ENCODE results near the gene COL18A1.

Gene COL18A1

DNA sequence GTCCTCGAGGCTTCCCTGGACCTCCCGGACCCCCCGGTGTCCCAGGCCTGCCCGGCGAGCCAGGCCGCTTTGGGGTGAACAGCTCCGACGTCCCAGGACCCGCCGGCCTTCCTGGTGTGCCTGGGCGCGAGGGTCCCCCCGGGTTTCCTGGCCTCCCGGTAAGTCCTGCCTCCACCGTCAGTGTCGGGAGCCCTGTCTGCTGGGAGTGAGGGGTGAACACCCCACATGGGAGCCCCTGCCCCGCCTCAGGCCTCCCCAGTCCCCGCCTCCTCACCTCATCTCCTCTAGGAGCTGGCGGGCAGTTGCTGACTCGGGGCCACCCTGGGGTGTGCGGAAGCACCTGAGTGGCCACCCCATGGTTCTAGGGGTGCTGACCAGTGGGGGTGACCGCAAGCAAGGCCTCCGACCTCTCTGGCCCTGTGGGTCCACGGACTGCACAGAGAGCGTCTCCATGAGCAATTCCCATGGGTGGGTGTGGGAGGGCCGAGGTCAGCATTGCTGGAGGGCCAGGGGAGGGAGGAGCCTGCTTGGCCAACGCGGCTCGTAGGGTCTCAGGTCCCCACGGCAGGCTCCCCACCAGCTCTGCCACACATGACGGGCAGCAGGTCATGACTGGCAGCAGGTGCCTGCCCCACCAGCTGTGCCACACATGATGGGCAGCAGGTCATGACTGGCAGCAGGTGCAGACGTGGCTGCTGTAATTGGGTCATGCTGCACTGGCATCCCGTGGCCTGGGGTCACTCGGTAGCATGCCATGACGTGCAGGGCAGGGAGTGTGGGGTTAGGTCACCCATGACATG is 75.9 kb downstream of the COL18A1 start:
- DNase-seq (ENCODE audit: low read depth): no peak

DNA sequence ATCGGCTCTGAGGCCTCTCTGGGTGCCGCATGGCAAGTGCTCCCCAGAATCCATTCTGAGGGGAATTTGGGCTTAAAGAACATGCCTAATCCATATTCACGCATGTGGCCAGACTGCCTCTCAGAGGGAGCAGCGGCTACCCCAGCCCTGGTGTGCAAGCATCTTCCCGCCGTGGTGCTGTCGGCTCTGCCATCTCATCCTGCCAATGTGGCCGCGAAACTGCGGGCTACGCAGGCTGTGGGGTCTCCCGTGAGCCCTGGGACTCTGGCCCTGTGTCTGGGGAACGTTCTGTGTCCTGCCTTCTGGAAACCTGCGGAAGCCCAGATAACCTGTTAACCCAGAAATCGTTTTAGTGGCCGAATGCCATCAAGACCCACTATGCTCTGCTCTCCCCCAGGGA is 76.6 kb downstream of the COL18A1 start:
- DNase-seq (ENCODE audit: low read depth): no peak

DNA sequence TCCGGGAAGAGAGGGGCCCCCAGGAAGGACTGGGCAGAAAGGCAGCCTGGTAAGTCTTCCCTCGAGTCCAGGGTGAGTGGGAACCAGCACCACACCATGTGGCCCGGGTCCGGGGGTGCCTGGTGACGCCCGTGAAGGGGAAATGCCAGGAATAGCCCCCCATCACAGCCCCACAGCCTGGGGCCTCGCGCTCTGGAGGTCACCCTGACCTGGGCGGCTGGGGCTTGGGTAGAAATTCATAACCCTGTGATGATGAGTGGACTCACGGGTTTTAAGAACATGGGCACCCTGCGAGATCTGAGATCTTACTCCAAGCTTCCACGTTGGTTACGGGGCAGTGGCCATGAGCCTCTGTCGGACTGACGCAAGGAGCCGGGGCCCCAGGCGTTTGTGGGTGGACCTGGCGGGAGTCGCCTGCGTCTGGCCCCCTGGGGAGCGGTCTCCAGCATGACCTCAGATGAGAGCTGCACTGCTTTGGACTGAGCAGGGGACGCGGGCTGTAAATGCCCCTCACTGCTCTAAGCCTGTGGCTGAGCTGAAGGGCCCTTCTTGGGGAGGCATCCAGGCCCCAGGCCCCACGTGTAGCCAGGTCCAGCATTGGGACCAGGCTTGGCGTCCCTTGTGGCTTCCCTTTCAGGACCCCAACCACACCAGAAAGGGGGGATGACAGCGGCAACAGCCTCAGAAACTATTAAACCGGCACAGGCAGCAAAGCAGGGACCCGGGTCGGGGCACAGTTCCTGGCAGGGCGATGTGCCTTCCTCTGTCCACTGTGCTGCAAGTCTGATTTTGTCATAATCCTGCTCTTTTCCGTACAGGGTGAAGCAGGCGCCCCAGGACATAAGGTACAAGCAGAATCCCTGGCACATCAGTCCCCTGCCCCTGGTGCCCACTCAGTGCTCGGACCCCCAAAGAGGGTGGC is 77.3 kb downstream of the COL18A1 start:
- DNase-seq (ENCODE audit: low read depth): no peak

DNA sequence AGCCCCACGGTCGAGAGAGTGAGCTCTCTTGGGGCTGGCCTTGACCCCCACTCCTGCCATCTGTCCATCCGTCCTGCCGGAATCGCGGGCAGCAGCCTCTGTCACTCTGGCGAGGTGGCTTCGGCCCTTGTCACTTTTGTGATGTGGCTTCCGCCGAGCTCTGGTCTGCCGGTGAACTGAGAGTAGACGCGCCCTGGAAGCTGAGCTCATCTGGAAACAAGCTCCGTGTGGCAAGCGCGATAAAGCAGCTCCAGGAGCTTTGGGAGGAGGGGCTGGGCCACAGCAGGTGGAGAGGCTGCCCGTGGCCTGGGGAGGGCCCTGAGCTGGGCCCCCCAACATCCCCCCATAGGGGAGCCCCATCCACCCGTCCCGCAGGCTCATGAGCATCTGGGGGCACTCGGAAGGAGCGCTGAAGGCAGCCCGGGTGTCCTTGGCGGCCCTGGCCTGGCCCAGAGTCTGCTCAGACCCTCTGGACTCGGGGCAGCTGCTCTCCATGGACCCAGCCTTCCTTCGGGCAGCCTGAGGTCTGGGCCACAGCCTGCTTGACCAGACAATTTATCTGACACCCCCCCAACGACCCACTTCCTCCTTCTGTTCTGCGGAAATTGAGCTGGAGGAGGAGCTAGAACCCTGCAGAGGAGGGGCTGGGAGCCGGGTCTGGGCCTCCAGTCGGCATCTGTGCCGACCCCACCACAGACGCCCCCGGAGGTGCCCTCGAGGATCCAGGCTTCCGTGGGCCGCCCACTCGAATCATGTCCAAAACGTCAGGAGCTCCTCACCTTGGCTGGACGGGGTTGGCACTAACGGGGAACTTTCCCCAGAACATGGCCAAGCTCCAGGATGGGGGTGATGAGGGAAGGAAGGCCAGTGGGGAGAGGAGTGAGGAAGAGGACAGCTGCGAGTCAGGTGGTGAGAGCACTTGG is 78.2 kb downstream of the COL18A1 start:
- DNase-seq (ENCODE audit: low read depth): no peak

DNA sequence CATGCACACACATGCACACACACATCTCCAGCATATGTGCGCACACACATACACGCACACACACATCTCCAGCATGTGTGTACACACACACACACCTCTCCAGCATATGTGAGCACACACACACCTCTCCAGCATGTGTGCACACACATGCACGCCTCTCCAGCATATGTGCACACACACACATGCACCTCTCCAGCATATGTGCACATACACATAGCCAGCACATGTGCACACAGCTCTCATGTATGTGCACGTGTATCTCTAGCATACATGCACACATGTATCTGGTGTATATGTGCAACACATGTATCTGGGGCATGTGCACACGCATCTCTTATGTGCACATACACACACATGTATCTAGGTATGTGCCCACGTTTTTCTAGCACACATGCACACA is 79.4 kb downstream of the COL18A1 start:
- DNase-seq (ENCODE audit: low read depth): no peak

DNA sequence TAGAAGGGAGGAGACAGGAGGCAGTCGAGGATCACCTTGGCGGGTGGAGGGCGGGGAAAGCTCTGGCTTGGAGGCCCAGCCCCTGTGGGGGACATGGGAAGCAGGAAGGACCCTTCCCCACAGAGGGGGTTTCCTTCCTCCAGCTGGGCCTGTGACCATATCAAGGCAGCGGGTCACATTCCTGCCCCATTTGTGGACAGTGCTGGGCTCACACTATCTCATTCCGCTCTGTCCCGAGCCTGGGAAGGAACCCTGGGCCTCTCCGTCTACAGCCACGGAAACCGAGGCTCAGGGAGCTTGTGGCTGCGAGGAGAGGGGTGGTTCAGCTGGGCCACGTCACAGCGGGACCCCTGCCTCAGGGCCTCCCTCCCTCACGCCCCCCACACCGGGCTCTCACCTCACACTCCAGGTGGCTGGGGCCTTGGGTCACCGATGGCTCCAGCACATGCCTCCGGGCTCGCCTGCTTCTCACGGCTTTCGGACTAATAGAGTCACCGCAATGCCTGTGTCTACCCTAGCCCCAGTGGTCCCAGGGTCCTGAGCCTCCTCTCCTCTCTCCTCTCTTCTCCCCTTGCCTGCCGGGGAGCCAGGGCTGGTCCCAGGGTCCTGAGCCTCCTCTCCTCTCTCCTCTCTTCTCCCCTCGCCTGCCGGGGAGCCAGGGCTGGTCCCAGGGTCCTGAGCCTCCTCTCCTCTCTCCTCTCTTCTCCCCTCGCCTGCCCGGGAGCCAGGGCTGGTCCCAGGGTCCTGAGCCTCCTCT is 80.9 kb downstream of the COL18A1 start:
- DNase-seq (ENCODE audit: low read depth): no peak

DNA sequence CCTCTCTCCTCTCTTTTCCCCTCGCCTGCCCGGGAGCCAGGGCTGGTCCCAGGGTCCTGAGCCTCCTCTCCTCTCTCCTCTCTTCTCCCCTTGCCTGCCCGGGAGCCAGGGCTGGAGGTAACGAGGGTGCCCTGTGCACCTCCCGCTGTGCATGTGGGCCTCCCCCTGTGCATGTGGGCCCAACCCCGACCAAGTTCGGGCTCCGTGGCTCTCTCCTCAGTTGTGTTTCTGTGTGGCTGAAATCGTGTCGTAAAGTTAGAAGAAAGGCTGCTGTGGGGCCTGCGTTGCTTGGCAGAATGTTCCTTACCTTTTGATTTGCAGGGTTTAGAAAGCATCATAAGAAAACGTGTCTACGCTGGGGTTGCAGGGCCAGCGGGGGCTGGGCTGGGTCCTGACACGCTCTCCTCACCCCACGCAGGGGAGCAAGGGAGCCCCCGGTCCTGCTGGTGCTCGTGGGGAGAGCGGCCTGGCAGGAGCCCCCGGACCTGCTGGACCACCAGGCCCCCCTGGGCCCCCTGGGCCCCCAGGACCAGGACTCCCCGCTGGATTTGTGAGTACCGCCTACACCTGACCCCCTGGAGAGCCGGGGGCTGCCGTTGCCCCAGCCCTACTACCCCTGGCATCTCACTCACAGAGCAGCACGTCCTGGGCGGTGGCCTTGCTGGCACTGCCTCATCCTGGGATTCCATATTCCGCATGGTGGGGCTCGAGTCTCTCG is 81.6 kb downstream of the COL18A1 start:
- DNase-seq (ENCODE audit: low read depth): no peak

DNA sequence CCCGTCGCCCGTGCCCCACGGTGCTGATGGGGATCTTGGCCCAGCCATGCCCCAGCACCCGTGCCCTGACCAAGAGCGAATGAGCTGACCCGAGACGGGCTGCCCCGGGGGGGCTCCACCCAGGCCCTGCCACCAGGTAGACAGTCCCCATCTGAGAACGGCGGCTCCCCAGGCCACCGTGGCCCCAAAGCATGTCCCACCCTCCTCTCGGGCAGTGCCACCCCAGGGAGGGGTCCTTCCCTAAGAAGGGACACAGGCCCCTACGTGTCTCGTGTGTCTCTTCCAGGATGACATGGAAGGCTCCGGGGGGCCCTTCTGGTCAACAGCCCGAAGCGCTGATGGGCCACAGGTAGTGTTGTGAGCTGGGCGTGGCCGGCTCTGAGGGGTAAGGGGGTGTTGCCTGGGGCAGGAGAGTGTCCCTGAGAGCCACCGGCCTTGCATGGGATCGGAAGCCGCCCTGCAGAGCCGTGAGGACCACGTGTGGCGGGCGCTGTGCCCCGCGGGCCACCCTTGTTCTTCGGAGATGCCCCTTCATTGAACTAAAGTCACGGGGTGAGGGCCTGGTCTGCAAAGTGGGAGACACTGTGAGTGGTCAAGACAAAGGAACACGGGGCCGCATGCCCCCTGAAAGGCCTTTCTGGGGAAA is 82.3 kb downstream of the COL18A1 start:
- no peak for DNase-seq (ENCODE audit: low read depth)

DNA sequence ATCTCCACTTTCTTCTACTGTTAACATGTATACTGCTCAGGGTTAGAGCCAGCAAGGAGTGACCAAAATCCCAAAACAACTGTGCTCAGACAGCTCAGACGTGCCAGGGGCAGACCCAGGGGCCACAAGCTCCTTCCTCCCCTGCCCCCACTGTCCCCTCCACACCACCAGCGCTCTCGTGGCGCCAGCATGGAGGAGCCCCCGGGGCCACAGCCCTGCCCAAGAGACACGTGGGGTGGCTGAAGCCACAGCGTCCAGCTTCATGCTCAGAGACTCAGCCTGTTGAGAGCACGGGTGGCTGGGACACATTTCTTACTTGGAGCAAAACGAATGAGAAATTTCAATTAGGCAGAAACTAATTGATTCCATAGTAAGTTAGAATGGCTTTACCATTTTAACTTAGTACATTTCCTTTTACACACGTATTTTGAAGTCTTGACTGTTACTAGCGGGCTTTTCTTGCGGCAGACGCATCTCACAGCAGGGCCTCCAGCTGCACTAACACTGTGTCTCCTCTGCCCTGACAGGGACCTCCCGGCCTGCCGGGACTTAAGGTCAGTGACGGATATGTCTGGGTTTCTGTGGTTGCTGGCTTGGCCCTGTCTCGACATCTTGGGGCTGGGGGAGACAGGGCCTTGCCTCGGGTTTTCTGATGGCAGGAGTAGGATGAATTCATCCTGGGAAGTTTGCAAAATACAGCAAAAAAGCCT is 83.1 kb downstream of the COL18A1 start:
- no peak for DNase-seq (ENCODE audit: low read depth)

DNA sequence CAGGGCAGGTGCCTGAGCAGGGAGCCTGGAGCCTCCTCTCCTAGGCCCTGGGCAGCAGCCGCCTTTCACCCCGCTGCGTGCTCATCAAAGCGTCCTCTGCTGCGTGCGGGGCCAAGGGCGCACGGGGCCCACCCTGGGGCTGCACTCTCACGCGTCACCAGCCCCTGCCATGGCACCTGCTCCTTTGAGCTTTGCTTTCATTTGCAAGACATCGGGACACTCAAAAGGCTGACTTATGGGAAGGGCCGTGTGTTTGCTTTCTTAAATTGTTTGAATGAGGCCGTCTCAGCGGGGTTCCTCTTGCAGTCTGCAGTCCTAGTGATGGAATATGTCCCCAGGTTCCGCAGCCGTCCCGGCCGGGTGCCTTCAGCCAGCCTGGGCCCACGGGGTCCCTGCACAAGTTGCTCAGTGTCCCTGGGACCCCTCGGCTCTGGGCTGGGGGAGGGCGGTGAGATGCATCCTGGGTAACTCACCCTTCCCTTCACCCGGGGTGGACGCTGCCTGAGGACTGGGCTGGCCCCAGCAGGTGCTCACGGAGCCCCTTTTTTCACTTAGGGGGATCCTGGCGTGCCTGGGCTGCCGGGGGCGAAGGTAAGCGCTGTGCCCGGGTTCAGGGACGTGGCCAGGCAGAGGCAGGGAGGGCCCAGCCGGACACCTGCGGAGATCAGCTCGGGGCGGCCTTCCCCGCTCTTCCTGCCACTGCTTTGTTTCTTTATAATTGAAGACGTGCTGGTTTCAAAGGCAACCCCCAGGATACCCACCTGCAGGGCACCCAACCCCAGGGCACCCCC is 84.2 kb downstream of the COL18A1 start:
- DNase-seq (ENCODE audit: low read depth): no peak

DNA sequence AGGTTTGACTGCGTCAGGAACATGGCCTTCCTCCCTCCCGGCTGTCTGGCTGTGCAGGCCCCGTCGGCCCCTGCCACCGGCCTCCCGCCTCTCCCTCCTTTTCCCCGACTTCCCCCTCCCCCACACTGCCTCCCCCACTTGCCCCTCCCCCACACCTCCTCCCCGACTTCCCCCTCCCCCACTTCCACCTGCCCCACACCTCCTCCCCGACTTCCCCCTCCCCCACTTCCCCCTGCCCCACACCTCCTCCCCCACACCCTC is 84.7 kb downstream of the COL18A1 start:
- no peak for DNase-seq (ENCODE audit: low read depth)

DNA sequence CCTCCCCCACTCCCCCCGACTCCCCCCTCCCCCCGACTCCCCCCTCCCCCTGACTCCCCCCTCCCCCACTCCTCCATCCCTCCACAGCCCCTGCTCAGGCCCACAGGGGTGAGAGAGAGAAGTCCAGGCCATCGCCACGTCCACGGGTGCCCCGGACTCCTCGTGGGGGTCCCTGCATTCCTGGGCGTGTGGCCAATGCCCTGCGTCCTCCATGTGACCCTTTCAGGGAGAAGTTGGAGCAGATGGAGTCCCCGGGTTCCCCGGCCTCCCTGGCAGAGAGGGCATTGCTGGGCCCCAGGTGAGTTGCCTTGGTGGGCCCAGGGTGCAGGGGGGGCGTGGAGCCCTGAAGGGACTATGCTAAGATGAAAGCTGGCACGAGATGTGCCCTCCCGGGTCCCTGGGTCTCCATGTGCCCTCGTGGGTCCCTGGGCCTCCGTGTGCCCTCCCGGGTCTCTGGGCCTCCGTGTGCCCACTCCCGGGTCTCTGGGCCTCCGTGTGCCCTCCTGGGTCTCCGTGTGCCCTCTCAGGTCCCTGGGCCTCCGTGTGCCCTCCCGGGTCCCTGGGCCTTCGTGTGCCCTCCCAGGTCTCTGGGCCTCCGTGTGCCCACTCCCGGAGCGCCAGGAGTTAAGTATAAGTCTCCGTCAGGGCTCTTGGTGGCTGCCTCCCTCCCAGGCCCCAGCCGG is 85.2 kb downstream of the COL18A1 start:
- no peak for DNase-seq (ENCODE audit: low read depth)

DNA sequence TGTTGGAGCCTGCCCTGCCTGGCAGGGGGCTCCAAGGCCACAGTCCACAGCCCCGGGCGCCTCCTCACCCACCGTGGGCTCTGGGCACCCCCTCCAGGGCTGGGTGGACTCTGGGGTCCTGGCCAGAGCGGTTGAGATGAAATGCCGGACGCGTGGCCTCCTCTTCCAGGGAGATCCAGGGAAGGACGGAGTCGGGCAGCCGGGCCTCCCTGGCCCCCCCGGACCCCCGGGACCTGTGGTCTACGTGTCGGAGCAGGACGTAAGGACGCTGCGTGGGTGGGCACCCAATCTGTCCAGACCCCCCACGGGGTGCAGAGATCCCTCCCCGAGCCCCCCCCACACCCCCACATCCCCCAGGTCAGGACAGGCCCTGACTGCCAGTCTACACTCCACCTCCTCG is 86.1 kb downstream of the COL18A1 start:
- DNase-seq (ENCODE audit: low read depth): no peak

DNA sequence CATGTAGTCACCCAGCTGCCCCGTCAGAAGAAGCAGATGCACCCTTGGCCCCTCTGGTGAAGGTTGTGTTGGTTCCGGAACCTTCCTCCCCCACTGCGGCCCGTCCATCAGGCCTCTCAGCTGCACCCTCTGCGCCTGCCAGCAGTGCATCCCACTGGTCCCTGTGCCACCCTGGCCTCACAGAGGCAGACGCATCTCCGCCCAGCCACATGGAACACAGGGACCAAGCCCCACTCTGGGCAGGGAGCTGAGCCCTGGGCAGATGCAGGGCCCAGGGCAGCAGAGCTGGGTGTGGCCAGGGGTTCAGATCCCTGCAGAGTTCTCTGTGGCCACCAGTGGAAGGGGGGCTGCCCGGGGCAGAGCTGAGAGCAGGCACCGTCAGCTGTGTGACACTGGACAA is 86.7 kb downstream of the COL18A1 start:
- DNase-seq (ENCODE audit: low read depth): no peak

DNA sequence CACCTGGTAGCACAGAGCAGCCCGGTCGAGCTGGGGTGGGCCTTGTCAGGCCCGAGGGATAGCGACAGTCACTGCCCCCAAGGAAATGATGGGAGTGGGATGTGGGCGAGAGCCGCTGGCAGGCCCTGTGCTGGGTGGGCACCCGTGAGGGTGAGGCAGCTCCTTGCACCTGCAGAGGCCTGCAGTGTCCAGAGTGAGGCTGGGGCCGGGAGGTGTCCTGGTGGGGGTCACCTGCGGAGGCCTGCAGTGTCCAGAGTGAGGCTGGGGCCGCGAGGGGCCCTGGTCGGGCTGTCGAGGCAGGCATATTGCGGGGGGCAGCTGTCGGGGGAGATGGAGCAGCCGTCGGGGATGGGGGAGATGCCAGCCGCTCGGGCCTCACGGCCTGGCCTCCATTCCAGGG is 87.8 kb downstream of the COL18A1 start:
- DNase-seq (ENCODE audit: low read depth): no peak

DNA sequence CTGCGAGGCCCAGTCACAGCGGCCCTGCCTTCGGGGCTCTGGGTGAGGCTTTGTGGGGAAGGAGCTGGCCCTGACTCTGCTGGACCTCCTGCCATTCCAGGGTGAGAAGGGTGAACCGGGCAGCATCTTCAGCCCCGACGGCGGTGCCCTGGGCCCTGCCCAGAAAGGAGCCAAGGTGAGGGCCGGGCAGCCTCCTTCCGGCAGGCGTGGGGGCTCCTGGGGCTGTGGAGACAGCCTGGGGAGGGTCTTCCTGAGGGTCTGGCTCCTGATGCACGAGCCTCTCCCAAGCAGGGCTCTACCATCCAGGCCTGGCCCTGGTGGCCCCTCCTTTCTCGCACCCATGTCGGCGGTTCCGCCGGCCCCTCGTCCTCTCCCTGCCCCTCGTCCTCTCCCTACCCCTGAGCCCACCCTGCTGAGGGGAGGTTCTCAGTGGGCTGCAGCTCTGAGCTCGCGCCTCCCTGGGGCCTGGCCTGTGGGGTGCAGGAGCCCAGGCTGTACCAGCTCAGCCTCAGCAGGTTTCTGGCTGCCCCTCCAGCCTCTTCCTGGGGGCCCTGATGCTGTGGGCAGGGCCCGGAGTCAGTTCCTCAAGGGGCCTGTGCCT is 88.5 kb downstream of the COL18A1 start:
- no peak for DNase-seq (ENCODE audit: low read depth)

DNA sequence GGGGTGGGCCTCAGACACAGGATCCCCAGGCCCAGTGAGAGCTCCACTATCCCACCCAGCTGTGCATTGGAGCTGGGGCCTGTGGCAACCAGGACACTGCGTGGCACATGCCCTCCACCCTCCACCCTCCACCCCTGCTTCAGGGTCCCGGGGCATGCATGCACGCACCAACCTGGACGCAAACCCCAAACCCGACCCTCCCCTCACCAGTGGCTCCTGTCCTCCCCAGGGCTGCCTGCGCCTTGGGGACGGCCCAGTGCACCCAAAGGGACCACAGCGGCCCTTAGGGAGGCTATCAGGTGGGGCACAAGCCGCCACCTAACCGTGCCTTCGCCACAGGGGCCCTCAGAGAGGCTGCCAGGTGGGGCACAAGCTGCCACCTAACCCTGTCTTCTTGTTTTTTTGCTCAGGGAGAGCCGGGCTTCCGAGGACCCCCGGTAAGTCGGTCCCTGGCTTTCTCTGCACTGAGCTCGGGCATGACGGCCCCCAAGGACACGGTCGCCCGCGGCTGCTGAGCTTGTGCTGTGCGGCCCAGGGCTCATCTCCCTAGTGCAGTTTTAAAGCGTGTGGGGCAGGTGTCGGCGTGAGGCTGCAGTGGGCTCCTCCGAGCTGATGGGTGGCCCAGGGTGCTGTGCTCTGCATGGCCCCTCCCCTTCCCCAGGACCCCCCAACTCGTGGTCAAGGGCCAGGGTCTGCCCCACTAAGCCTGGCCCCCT is 89.3 kb downstream of the COL18A1 start:
- no peak for DNase-seq (ENCODE audit: low read depth)

All from non-pigmented ciliary epithelial cell (primary cell).